ENCODE results near the gene ACTRT1.

DNA sequence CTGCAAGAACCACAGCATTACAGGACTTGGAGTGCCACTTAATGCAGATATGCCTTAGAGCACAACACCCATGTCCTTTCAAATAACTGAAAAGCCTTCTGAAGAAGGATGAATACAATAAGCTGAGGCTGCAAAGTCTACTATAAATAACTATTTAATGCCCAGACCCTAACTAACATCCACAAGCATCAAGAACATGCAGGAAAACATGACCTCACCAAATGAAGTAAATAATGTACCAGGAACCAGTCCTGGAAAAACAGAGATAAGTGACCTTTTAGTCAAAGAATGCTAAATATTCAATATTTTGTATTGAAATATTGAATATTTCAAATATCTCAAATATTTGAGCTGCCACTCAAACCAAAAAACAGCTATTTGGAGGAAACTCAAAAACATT, 16.9 kb downstream of the ACTRT1 start:
- TF ChIP-seq CTCF (IDR thresholded peaks at IDR 0.05) (no peak), POLR2A (IDR thresholded peaks at IDR 0.05) (no peak), EP300 (IDR thresholded peaks at IDR 0.05) (no peak)

Measured in tibial nerve (tissue), 4 donors.